ENCODE data around the gene RBM8A.

DNA sequence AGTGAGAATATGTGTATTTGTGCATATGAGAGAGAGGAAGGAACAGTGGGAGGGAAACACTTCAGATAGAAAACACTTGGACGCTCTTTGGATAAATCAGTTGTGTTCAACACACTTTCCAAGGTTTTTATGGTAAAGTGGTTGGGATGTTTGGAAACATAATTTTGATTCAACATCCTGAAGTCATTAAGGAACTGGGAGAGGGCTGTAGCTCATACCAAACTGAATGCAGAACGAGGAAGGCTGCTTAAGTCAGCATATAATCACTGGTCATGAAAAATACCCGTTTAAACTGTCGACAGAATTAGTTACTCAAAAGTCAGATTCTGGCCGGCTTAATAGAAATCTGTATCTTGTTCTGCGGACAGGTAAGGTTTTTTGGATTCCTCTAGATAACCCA is 15.6 kb upstream of the RBM8A start:
- TF ChIP-seq EP300 (IDR thresholded peaks at IDR 0.05) (no peak), MAZ (IDR thresholded peaks at IDR 0.05; ENCODE audit: borderline replicate concordance, low read depth, low read length) (no peak), RCOR1 (IDR thresholded peaks at IDR 0.05; ENCODE audit: low read depth, low read length) (no peak), SMC3 (IDR thresholded peaks at IDR 0.05) (no peak), REST (IDR thresholded peaks at IDR 0.05) (no peak)
- TF ChIP-seq, protein P1, sequence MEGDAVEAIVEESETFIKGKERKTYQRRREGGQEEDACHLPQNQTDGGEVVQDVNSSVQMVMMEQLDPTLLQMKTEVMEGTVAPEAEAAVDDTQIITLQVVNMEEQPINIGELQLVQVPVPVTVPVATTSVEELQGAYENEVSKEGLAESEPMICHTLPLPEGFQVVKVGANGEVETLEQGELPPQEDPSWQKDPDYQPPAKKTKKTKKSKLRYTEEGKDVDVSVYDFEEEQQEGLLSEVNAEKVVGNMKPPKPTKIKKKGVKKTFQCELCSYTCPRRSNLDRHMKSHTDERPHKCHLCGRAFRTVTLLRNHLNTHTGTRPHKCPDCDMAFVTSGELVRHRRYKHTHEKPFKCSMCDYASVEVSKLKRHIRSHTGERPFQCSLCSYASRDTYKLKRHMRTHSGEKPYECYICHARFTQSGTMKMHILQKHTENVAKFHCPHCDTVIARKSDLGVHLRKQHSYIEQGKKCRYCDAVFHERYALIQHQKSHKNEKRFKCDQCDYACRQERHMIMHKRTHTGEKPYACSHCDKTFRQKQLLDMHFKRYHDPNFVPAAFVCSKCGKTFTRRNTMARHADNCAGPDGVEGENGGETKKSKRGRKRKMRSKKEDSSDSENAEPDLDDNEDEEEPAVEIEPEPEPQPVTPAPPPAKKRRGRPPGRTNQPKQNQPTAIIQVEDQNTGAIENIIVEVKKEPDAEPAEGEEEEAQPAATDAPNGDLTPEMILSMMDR (IDR thresholded peaks at IDR 0.05), result no peak
- TF ChIP-seq, protein P2, sequence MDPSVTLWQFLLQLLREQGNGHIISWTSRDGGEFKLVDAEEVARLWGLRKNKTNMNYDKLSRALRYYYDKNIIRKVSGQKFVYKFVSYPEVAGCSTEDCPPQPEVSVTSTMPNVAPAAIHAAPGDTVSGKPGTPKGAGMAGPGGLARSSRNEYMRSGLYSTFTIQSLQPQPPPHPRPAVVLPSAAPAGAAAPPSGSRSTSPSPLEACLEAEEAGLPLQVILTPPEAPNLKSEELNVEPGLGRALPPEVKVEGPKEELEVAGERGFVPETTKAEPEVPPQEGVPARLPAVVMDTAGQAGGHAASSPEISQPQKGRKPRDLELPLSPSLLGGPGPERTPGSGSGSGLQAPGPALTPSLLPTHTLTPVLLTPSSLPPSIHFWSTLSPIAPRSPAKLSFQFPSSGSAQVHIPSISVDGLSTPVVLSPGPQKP (IDR thresholded peaks at IDR 0.05; ENCODE audit: low read depth, low read length), result no peak
- TF ChIP-seq, protein P3, sequence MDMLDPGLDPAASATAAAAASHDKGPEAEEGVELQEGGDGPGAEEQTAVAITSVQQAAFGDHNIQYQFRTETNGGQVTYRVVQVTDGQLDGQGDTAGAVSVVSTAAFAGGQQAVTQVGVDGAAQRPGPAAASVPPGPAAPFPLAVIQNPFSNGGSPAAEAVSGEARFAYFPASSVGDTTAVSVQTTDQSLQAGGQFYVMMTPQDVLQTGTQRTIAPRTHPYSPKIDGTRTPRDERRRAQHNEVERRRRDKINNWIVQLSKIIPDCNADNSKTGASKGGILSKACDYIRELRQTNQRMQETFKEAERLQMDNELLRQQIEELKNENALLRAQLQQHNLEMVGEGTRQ (IDR thresholded peaks at IDR 0.05), result no peak

Data from A549 (cell line).